ENCODE measurements around the gene CADPS.

CADPS gene

GRCh38 chr3:62686503-62687294, 188.5 kb downstream of the CADPS start:
- peak; percentile 19 for DNase-seq (ENCODE audit: low read depth)

GRCh38 chr3:62682826-62683225, 192.4 kb downstream of the CADPS start:
- no peak for DNase-seq (ENCODE audit: low read depth)

- no peak for DNase-seq (ENCODE audit: low read depth)
These were observed 195.2 kb downstream of the CADPS start for GRCh38 chr3:62679988-62680387.

DNA sequence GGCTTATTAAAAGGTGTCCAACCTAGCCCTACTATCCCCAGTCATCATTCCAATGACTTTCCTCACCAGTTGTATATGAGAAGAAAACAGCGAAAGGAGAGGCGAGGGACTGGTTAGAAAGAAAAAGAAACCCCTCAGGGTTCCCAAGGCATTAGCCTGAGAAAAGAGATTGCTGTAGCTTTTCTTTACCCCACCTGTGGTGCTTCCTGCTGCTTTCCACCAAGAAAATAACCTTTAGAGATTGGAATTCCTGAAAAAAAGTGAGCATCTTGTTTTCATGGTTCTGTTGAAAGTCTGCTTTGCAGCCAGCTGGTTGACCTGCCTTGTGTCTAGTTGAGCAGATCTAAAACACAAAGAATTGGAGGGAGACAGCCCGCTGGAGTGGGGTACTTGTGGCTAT, 196.4 kb downstream of the CADPS start:
- no peak for DNase-seq (ENCODE audit: low read depth)

- DNase-seq (ENCODE audit: low read depth) = no peak
These were observed 197.3 kb downstream of the CADPS start for GRCh38 chr3:62677926-62678325.

DNA sequence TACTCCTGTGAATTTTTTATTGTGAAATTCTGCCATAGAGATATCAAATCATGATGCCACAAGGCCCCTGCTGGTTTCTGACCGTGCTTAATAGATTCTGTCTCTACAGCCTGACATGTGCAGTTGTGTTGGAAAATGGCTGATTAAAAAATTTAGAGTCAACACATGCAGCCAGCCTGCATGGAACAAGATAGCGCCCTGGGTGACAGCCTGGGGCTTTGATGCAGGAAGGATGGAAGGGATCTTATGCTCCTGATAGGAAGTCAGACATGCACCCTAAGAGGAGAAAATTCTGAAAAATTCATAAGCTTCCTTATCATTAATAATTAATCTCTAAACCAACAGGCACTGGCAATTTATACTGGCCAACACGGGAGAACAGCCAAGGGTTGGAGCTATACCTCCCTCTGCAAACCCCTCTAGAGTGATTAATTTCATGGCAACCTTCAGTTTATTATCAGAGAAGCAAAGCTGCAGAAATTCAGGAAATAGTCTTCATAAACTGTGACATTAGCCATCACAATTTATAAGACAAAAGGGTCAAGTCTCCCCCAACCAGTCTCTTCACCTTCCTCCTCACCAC, 198.4 kb downstream of the CADPS start:
- no peak for DNase-seq (ENCODE audit: low read depth)

- DNase-seq (ENCODE audit: low read depth) = no peak
These were observed 199.7 kb downstream of the CADPS start for GRCh38 chr3:62675492-62675891.

DNA sequence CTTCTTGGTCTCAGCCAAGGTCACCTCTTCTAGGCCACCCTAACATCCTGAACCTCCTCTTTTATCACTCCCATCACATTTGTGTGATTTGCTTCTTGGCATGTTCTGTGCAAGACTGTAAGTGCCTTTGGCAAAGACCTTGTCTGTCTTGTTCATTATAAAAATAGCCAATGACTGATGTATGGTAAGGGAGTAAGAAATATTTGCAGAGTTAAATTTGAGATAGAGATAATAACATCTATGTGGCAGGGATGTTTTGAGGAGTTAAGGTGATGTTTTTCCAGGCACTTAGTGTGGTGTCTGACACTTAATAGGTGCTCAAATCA, 202.3 kb downstream of the CADPS start:
- DNase-seq (ENCODE audit: low read depth) = no peak

DNA sequence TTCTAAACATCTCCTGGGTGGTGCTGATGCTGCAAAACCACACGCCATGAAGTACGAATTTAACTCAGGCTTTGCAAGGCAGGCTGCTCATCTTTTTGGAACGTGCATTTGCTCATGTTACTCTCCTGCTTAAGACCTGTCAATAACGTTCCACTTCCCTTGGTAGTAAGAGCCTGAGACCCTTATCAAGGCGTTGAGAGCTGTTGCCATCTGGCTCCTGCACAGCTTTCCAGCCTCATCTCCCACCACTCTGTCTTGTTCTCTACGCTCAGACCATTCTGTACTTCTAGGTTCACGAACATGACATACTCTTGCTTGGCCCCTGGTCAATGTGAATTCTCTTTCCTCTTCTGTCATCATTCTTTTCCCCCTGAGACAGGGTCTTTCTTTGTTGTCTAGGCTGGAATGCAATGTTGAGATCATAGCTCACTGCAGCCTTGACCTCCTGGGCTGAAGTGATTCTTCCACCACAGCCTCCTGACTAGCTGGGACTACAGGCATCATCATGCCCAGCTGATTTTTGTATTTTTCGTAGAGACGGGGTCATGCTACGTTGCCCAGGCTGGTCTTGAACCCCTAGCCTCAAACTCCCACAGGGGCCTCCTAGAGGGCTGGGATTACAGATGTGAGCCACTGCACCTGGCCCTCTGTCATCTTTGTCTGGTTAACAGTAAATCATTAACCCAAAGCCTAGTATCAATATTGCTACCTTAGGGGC, 202.8 kb downstream of the CADPS start:
- DNase-seq (ENCODE audit: low read depth) = no peak

GRCh38 chr3:62670351-62670750, 204.9 kb downstream of the CADPS start:
- peak; percentile 17 for DNase-seq (ENCODE audit: low read depth)

- DNase-seq (ENCODE audit: low read depth) = no peak
These were observed 206.1 kb downstream of the CADPS start for GRCh38 chr3:62669161-62669560.

DNA sequence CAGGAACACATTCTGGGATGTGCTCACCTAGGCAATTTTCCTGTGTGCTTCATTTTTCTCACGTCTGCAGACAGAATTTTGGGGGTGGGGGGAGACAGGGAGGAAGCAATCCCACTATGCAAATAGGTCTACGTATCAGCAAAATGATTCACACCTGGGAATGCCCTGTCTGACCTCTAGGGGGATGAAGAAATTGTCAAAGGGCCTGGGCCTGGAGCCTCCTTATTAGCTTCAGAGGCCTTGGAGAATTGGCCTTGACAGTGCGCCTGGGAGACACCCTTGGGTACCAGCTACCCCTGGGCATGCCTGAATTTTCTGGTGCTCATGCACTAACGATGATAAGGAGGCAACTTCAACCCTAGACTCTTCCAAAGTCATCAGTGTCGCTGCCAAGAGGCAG, 207.5 kb downstream of the CADPS start:
- no peak for DNase-seq (ENCODE audit: low read depth)

GRCh38 chr3:62665627-62666437, 209.4 kb downstream of the CADPS start:
- DNase-seq (ENCODE audit: low read depth) = peak; percentile 36

DNA sequence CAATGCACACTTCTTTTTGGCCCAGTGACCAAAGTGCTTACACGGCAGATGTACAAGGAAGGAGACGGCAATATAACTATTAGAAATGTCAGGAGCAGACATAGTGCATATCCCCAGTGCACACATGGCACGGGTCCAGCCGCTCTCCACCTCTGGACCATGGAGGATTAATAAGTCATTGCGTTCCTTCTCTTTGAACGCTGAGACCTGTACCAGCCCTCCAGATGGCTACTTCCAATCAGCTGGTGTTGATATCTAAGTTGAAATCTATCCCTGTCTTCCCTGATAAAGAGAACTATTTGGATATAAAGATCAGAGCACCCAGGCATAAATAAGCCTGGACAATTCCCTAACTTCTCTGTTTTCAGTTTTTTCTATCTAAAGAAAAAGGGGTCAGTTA, 212.5 kb downstream of the CADPS start:
- no peak for DNase-seq (ENCODE audit: low read depth)

- DNase-seq (ENCODE audit: low read depth) = no peak
These were observed 215.6 kb downstream of the CADPS start for GRCh38 chr3:62659660-62660059.

DNA sequence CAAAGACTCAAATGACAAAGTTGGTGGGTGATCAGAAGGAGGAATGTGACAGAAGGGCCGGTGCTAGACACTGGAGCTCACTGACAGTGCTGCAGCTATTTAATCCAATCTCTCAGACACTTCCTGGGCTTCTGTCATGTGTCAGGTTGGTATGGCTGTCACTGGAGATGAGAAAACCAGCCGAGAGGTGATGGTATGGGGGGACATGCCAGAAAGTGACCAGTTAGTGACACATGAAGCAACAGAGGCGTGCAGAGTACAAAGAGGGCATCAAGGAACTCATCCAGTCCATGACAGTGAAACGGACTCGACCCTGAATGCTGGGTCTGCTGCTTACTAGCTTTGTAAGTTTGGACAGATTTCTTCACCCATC, 219.5 kb downstream of the CADPS start:
- no peak for DNase-seq (ENCODE audit: low read depth)

DNA sequence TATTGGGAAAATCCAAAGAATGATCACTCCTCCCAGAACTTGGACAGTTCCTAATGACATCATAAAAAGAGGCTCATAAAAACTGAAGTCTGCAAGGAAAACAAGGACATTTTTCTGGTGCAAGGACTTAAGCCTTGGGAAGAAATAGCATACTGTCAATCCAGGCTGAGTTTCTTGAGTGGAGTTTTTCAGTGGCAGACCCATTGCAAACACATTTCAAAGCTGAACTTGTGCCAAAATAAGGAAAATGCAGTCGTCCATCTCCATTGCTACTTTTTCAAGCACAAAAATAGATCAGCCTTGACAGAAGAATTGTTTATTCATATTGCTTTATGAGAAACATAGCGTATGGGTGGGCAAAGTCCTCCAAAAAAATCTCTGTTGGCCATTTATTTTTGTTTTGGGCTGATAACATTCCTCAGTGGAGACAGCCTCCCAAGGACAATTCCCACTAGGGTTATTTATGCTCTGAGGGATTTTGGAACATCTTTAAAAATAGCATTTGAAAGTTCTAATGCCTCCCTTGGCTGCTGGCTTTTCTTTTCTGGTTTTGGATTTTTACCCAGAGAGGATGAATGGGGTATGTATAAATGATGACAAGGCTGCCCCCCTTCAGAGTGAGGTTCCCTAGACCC, 220.0 kb downstream of the CADPS start:
- DNase-seq (ENCODE audit: low read depth) = no peak

GRCh38 chr3:62653796-62654195, 221.4 kb downstream of the CADPS start:
- DNase-seq (ENCODE audit: low read depth) = no peak

- no peak for DNase-seq (ENCODE audit: low read depth)
These were observed 227.5 kb downstream of the CADPS start for GRCh38 chr3:62647711-62648110.

DNA sequence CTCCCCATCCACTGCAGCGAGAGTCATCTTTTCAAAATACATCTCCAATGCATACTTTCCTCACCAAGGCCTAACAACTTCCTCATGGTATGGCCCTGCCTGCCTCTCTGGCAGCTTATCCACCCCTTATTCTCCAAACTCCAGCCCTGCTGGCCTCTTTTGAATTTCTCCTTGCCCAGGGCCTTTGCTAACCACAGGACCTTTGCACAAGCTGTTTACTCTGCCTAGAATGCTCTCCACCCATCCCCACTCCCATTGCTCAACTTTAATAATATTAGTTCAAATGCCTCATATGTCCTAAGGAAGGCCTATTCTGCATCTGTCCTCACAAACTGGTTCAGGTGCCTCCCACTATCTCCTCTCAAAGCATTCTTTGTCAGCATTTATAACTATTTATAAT, 230.7 kb downstream of the CADPS start:
- no peak for DNase-seq (ENCODE audit: low read depth)

DNA sequence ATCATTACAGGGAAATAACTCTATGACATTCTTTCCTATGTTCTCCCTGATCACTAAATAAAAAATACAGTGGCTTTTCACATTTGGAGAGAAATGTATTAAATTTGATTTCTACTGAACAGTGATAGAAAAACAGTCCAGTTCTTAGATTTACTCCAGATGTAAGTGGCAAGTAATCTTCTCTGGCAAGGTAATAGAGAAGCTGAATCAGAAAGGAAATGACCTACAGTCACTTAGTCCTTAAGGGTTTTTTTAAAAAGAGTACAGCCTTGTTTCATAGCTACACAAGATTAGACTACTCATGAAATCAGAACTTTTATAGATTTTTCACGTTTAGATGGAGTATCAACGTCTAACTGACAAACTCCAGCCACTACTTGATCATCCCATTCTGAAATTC, 236.9 kb downstream of the CADPS start:
- DNase-seq (ENCODE audit: low read depth) = no peak

DNA sequence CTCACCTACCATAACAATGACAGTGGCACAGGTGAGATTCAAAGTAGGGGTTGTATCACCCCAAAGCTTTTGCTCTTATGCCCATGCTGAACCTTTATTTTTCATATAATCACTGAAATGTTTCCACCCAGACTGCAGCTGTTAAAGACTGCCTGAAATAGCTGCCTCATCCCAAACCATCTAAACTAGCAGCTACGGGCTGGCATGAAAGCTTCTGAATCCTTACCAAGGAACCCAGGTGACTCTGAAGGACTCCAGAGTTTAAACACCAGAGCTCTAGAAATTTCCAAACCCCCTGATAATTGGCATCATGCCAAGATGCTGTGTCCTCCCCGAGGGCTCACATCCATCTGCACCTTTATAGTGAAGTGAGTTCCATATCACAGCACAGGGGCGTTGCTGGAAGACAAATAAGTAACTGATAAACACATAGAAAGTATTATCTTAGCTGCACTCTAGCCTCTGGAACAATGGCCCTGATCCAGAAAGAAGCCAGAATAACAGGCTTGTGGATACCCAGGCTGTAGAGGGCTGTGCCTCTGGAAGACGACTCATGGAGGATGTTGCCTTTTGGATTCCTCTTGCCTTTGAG, 238.9 kb downstream of the CADPS start:
- no peak for DNase-seq (ENCODE audit: low read depth)
